HG02798 (cell line): ENCODE measurements around the gene SCO2.
"Not testable (repeated sequence)": the region's sequence is repeated elsewhere in the genome, so short reads cannot be mapped to it uniquely, and the experiment has no call there.

Source experiments
- ATAC-seq: cut with Tn5 transposase; IDR thresholded peaks from one replicate; pipeline ENCODE4 v1.9.1; 2021; ENCODE audit warnings: mild to moderate bottlenecking; ENCODE audit not compliant: unreplicated experiment, poor library complexity

The SCO2 gene

GRCh38 chr22:50522208-50522805, 3.1 kb downstream of the SCO2 start:
- no peak for ATAC-seq

GRCh38 chr22:50521710-50522109, 3.7 kb downstream of the SCO2 start:
- no peak for ATAC-seq

GRCh38 chr22:50520826-50521453, 4.5 kb downstream of the SCO2 start:
- no peak for ATAC-seq

- ATAC-seq = not testable (repeated sequence)
Observed at GRCh38 chr22:50520184-50520583, 5.2 kb downstream of the SCO2 start.

GRCh38 chr22:50519151-50519550, 6.2 kb downstream of the SCO2 start:
- ATAC-seq = no peak

- ATAC-seq = no peak
Observed at GRCh38 chr22:50518606-50519005, 6.8 kb downstream of the SCO2 start.

GRCh38 chr22:50517495-50518260, 7.7 kb downstream of the SCO2 start:
- no peak for ATAC-seq

GRCh38 chr22:50516891-50517290, 8.5 kb downstream of the SCO2 start:
- no peak for ATAC-seq

GRCh38 chr22:50516068-50516467, 9.3 kb downstream of the SCO2 start:
- ATAC-seq = no peak

- no peak for ATAC-seq
Observed at GRCh38 chr22:50513175-50513574, 12.2 kb downstream of the SCO2 start.

- no peak for ATAC-seq
Observed at GRCh38 chr22:50508897-50509296, 16.5 kb downstream of the SCO2 start.

- ATAC-seq = peak; percentile 81
Observed at GRCh38 chr22:50507991-50508884, 17.2 kb downstream of the SCO2 start, which contains the start of gene NCAPH2. Gene NCAPH2, plus strand, starts transcription at chr22:50508224. Its CDS starts 114 bp downstream, at chr22:50508338.

- peak; percentile 68 for ATAC-seq
Observed at GRCh38 chr22:50507421-50507990, 17.9 kb downstream of the SCO2 start, which contains the start of gene LMF2. Gene LMF2, minus strand, starts transcription at chr22:50507702. Its CDS starts 27 bp downstream, at chr22:50507675.

- no peak for ATAC-seq
Observed at GRCh38 chr22:50506611-50507420, 18.6 kb downstream of the SCO2 start.

- ATAC-seq = no peak
Observed at GRCh38 chr22:50505776-50506610, 19.4 kb downstream of the SCO2 start.

GRCh38 chr22:50505276-50505775, 20.1 kb downstream of the SCO2 start:
- ATAC-seq = no peak

GRCh38 chr22:50504369-50505211, 20.8 kb downstream of the SCO2 start:
- ATAC-seq = no peak
